Brain microvascular endothelial cell (primary cell): Measurements from ENCODE around the gene TCF25.

Source experiments
- DNase-seq: peaks from one replicate; pipeline ENCODE4 v3.0.0-alpha.2; 2020
- H3K27ac ChIP-seq: fragments of 250-450 bp; sonication (Bioruptor Pico); 2 replicates; pipeline ENCODE4 v1.5.1; 2020; ENCODE audit warnings: mild to moderate bottlenecking, moderate library complexity
- H3K27me3 ChIP-seq: fragments of 250-450 bp; sonication (Bioruptor Pico); replicated peaks from 2 replicates; pipeline ENCODE4 v1.5.1; 2020; ENCODE audit warnings: mild to moderate bottlenecking
- H3K36me3 ChIP-seq: fragments of 250-450 bp; sonication (Bioruptor Pico); replicated peaks from 2 replicates; pipeline ENCODE4 v1.5.1; 2020; ENCODE audit warnings: mild to moderate bottlenecking
- H3K4me3 ChIP-seq: 2 replicates; pipeline ENCODE4 v1.5.1; 2011; ENCODE audit warnings: low read depth, mild to moderate bottlenecking, control low read depth, low read length, moderate library complexity
- CTCF ChIP-seq: IDR thresholded peaks from 2 replicates; pipeline ENCODE4 v1.5.1; 2011; ENCODE audit warnings: low read depth, mild to moderate bottlenecking, moderate library complexity, low read length, control low read depth, inconsistent platforms; ENCODE audit errors: missing control alignments
- in situ Hi-C: cut with HindIII; loops from 2 replicates; pipeline ENCODE4 v1.10.0; 2017; ENCODE audit warnings: low sequenced_read_pairs, low pct_ligation_motif_present

TCF25 gene

DNA sequence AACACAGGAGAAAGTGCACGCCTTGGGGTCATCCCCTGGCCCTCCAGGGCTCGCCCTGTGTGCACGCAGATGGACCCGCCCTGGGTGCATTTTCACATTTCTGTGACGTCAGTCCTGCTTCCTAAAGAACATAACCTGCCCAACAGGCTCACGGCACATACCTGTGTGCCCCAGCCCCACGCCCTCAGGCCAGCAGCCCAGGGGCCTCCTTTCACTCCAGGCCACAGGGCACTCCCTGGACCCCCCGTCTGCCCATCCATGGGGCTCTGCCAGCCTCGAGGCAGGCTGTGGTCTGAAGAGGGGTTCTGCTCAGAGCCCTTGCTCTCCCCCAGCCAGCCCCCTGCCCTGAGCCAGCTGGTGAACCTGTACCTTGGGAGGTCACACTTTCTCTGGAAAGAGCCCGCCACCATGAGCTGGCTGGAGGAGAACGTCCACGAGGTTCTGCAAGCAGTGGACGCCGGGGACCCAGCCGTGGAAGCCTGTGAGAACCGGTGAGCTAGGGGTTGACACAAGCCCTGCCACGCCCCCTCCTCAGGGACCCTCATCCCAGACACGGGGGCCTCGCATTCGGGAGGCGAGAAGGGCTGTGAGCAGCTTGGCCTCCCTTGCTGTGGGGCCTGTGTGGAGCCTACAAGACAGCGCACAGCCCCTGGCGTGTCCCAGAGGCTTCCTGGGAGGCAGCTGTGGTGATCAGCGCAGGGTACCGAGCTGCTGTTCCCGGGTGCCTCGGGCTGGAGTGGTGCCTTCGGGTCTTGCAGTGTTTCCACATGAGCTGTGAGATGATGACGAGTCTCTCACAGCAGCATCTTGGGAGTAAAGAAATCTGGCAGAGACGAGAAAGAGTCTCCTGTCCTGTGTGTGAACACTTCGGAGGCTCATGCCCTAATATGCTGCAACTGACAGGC is 31.5 kb downstream of the TCF25 start:
- in situ Hi-C loops: no loop called here
- Histone ChIP-seq H3K27me3 (no peaks in the 10 kb centered on the region), H3K27ac (no peak overlapping the region), H3K36me3 (peaks cover 65% of the 10 kb centered on the region), H3K4me3 (no peak overlapping the region)
- no peak for TF ChIP-seq CTCF
- DNase-seq: no peak

- in situ Hi-C loops: no loop called here
- H3K27ac ChIP-seq: no peak overlapping the region
- peaks cover 68% of the 10 kb centered on the region for H3K36me3 ChIP-seq
- H3K4me3 ChIP-seq: no peak overlapping the region
- no peaks in the 10 kb centered on the region for H3K27me3 ChIP-seq
- DNase-seq: no peak
- TF ChIP-seq CTCF: no peak
Measured at GRCh38 chr16:89905511-89906139, 32.2 kb downstream of the TCF25 start.

- no peak for DNase-seq
- TF ChIP-seq CTCF: no peak
- in situ Hi-C loops: no loop called here
- Histone ChIP-seq H3K36me3 (peaks cover 70% of the 10 kb centered on the region), H3K4me3 (no peak overlapping the region), H3K27me3 (no peaks in the 10 kb centered on the region), H3K27ac (no peak overlapping the region)
Measured at GRCh38 chr16:89906140-89907025, 33.0 kb downstream of the TCF25 start.

GRCh38 chr16:89907055-89907814 is 33.8 kb downstream of the TCF25 start:
- no peak overlapping the region for H3K4me3 ChIP-seq
- peaks cover 77% of the 10 kb centered on the region for H3K36me3 ChIP-seq
- TF ChIP-seq CTCF: no peak
- in situ Hi-C loops: no loop called here
- no peaks in the 10 kb centered on the region for H3K27me3 ChIP-seq
- DNase-seq: no peak
- H3K27ac ChIP-seq: no peak overlapping the region

DNA sequence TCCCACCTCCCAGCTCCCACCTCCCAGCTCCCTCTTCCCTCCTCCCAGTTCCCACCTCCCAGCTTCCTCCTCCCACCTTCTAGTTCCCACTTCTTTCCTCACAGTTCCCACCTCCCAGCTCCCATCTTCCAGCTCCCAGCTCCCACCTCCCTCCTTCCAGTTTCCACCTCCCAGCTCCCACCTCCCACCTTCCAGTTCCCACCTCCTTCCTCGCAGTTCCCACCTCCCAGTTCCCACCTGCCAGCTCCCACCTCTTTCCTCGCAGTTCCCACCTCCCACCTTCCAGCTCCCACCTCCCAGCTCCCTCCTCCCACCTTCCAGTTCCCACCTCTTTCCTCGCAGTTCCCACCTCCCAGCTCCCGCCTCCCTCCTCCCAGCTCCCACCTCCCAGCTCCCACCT is 34.8 kb downstream of the TCF25 start:
- in situ Hi-C loops: no loop called here
- Histone ChIP-seq H3K4me3 (no peak overlapping the region), H3K27ac (no peak overlapping the region), H3K27me3 (no peaks in the 10 kb centered on the region), H3K36me3 (peaks cover 78% of the 10 kb centered on the region)
- TF ChIP-seq CTCF: no peak
- DNase-seq: no peak
